ENCODE results near the gene WNT3A.

WNT3A gene

DNA sequence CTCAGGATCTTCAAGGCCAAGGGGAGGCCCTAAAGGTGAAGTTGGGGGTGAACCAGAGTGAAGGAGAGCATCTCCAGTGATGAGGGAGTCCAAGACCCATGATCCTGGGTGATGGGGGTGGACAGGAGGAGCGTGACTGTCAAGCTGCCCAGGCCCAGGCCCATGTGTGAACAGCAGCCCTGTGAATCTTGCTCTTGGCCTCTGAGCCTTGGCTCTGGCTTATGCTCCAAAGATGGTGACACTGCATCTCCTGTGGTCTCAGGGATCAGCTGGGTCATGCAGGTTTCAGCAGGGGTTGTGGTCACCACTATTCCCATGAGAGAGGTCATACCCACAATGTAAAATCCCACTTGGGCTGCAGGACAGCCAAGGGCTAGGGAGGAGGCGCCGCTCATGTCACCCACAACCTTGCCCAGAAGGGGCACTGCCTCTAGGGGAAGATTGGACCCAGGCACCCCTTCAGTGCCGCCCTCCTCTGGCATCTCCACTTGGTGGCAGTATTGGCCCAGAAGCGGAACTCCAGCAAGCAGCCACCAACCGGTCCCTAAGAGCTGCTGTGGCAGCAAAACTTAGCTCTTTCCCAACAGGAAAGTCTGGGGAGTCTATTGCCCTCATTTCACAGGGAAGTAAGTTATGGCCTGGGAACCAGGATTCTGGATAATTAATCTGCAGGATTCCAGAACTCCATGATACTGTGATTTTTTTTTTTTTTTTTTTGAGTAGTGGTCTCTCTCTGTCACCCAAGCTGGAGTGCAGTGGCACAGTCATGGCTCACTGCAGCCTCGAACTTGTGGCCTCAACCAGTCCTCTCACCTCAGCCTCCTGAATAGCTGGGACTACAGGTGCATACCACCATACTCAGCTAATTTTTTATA, 7.5 kb upstream of the WNT3A start:
- H3K4me3 ChIP-seq (replicated peaks; ENCODE audit: low read depth, low read length) = no peak overlapping the region
- peak; percentile 83 for TF ChIP-seq CTCF (IDR thresholded peaks at IDR 0.05; ENCODE audit: low read depth, low read length, missing control alignments)
- DNase-seq (ENCODE audit: extremely low read depth, low read depth) = peak; percentile 25

DNA sequence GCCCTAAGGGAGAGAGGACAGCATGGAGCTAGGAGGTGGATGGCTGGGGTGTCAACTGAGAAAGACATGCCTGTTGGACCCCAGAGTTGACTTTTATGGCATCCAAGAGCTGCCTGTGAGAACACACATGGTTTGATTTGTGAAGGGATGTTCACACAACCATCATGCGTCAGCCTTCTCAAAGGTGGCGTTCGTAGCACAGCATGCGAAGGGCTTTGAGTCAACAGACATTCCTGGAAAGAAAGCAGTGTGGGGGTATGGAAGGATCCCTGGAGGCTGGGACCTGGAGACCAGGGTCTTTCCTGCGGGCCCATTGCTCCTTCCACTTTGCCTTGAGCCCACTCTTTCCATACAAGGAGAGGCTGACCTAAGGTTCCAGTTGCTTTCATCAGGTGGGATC, 6.4 kb upstream of the WNT3A start:
- DNase-seq (ENCODE audit: extremely low read depth, low read depth) = no peak
- no peak for TF ChIP-seq CTCF (IDR thresholded peaks at IDR 0.05; ENCODE audit: low read depth, low read length, missing control alignments)
- H3K4me3 ChIP-seq (replicated peaks; ENCODE audit: low read depth, low read length) = no peak overlapping the region

- TF ChIP-seq CTCF (IDR thresholded peaks at IDR 0.05; ENCODE audit: low read depth, low read length, missing control alignments) = no peak
- no peak overlapping the region for H3K4me3 ChIP-seq (replicated peaks; ENCODE audit: low read depth, low read length)
- no peak for DNase-seq (ENCODE audit: extremely low read depth, low read depth)
Observed at GRCh38 chr1:228000836-228001563, 5.8 kb upstream of the WNT3A start.

- DNase-seq (ENCODE audit: extremely low read depth, low read depth) = no peak
- no peak overlapping the region for H3K4me3 ChIP-seq (replicated peaks; ENCODE audit: low read depth, low read length)
- TF ChIP-seq CTCF (IDR thresholded peaks at IDR 0.05; ENCODE audit: low read depth, low read length, missing control alignments) = no peak
Observed at GRCh38 chr1:228001738-228002535, 4.9 kb upstream of the WNT3A start.

DNA sequence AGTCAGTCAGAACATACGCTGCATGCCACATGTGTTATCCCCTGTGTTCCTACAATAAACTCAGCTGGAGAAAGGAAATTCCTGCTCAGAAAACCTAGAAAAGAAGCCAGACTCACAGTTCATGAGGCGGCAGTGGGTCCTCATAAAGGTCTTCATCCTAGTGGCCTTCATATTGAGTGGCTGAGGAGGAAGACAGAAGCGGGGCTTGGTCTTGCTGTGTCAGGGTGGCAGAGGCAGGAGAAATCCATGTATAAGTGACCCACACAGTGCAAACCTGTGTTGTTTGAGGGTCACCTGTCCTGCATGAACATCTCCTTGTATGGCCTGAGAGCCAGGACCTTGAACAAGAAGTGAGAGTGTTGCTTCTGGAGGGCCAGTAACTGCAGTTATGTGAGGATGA, 4.0 kb upstream of the WNT3A start:
- H3K4me3 ChIP-seq (replicated peaks; ENCODE audit: low read depth, low read length) = no peak overlapping the region
- DNase-seq (ENCODE audit: extremely low read depth, low read depth) = no peak
- TF ChIP-seq CTCF (IDR thresholded peaks at IDR 0.05; ENCODE audit: low read depth, low read length, missing control alignments) = no peak

DNA sequence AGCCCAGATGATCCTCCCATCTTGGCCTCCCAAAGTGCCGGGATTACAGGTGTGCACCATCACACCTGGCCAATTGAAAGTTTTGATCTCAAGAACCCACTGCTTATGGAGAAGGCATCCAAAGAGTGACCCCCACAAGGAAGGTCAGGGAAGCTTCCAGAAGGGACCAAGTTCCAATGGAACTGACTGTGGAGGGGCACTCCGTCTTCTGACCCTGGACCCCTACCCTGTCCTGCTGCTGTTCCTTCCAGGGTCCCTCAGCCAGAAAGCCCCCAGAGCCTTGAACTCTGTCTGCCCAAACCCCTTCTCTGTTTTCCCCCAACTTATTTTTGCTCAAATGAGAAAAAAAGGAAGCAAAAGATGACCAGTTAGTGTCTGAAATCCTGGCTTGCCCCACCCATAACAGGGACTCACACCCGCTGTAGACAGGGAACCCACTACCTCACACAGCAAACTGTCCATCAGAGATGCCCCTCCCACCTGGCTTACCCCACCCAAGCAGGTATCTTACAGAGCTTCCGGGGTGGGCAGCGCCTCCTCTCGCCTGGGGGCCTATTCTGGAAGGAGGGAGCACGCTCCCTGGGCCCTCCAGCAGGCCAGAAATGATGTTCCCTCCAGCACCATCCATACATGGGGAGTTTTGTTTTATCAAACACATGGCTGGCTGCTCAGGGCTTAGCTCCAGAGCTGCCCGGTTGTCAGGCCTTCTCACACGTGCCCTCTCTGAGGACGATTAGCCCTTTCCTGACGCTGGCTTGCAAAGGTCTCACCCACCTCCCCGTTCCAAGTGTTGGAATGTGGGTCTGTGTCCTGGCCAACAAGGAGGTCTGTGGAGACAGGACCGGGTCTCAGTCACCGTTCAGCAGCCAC, 3.1 kb upstream of the WNT3A start:
- TF ChIP-seq CTCF (IDR thresholded peaks at IDR 0.05; ENCODE audit: low read depth, low read length, missing control alignments) = no peak
- DNase-seq (ENCODE audit: extremely low read depth, low read depth) = no peak
- no peak overlapping the region for H3K4me3 ChIP-seq (replicated peaks; ENCODE audit: low read depth, low read length)

All from HFF-Myc (cell line).